HG02970 (cell line): ENCODE data around the gene NOL4L.
"Not testable (repeated sequence)": the region's sequence is repeated elsewhere in the genome, so short reads cannot be mapped to it uniquely, and the experiment has no call there.

Source experiments
- ATAC-seq: cut with Tn5 transposase; IDR thresholded peaks from one replicate; pipeline ENCODE4 v1.9.1; 2021; ENCODE audit warnings: mild to moderate bottlenecking, moderate library complexity, moderate number of reproducible peaks; ENCODE audit not compliant: unreplicated experiment, low FRiP score

Gene NOL4L

GRCh38 chr20:32598606-32599005, 13.5 kb upstream of the NOL4L start:
- no peak for ATAC-seq

DNA sequence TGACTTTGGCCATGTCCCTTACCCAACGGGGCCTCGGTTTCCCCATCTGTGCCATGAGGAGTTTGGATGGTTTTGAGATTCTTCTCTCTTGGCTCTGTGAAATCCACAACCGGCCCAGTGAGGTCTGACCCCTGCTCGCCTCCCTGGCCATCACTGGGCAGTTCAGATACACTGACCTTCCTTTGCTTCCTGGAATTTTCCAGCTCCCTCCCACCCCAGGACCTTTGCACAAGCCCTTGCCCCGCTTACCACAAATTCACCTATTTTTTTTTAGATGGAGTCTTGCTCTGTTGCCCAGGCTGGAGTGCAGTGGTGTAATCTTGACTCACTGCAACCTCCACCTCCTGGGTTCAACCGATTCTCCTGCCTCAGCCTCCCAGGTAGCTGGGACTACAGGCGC, 12.6 kb upstream of the NOL4L start:
- ATAC-seq: no peak

- ATAC-seq: no peak
These were observed 11.6 kb upstream of the NOL4L start for GRCh38 chr20:32596681-32597252.

DNA sequence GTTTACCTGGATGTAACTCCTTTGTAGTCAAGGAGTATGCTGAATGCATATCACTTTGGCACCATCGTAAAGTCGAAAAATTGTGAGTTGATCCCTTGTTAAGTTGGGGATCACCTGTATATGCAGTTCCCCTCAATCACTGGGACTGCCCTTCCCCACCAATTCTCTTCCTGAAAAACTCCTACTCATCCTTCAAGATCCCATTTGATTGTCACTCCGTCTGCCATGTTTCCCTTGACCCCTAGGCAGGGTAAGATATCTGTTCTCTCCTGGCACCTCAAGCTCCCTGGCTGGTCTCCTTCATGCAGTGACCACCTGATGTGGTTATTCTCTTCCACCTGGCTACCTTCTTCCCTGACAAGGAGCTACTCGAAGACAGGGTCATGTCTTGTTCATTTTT, 10.0 kb upstream of the NOL4L start:
- ATAC-seq: no peak

DNA sequence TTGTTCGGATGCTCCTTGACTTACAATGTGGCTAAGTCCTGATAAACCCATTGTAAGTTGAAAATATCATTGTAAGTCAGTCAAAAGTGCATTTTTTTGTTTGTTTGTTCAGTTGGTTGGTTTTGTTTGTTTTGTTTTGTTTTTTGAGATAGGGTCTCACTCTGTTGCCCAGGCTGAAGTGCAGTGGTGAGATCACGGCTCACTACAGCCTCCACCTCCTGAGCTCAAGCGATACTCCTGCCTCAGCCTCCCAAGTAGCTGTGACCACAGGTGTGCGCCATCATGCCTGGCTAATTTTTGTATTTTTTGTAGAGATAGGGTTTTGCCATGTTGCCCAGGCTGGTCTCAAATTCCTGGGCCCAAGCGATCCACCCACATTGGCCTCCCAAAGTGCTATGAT, 9.5 kb upstream of the NOL4L start:
- ATAC-seq: not testable (repeated sequence)

DNA sequence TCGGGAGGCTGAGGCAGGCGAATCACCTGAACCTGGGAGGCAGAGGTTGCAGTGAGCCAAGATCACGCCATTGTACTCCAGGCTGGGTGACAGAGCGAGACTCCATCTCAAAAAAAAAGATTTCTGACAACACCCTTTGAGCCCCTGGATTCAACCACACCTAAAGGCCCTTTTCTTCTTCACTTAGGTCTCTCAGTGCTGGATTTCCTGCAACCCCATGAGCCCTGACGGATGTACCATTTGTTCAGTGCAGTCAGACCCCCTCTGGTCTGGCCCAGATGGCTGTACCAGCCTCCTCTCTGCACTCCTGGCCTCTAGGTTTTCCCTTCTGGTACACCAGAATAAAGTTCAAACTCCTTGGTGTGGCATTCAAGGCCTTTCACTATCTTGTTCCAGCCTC, 9.1 kb upstream of the NOL4L start:
- no peak for ATAC-seq

- ATAC-seq: not testable (repeated sequence)
These were observed 7.5 kb upstream of the NOL4L start for GRCh38 chr20:32592616-32593015.

DNA sequence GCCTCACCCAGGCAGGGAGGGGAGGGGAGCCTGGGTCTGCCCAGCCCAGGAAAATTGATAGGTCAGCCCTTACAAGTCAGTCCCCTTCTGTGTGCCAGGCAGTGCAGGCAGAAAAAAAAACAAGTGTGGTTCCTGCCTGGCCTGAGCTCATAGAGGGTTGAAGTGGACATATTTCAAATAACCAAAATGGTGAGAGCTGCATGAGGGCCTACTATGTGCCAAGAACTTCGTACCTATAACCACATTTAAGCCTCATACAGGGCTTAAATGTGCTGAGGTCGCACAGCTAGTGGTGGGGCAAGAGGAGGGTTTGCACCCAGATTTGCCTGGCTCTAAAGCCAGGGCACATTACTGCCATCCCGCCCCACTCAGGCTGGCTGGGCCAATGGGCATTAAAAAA, 6.9 kb upstream of the NOL4L start:
- no peak for ATAC-seq

- ATAC-seq: no peak
These were observed 4.6 kb upstream of the NOL4L start for GRCh38 chr20:32589769-32590168.

- no peak for ATAC-seq
These were observed 4.1 kb upstream of the NOL4L start for GRCh38 chr20:32589256-32589655.

GRCh38 chr20:32588040-32588439, 2.9 kb upstream of the NOL4L start:
- ATAC-seq: no peak

GRCh38 chr20:32586291-32586690, 1.2 kb upstream of the NOL4L start:
- no peak for ATAC-seq

DNA sequence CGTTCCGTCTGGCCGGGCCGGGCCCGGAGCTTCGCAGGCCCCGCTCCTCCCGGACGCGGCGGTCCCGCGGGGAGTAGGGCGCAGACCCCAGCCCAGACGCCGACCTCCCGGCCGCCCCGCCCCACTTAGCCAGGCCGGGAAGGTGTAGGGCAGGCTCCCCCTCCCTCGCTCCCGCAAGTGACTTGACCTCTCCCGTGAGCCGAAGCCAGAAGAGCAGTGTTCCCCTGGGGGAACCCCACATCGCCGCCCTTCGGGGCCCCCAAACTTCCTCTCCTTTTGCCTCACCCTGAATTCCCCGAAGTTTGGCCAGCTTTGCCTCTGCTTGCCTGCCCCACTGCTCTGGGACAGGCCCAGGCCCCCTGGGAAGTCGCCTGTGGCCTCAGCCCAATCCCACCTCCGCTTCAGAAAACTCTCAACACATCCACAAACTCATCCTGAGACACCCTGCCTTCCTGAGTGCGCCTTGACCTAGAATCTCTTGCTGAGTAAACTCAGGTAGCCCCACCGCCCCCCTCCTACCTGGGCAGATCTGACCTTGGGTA, 524 bp upstream of the NOL4L start:
- ATAC-seq: no peak

DNA sequence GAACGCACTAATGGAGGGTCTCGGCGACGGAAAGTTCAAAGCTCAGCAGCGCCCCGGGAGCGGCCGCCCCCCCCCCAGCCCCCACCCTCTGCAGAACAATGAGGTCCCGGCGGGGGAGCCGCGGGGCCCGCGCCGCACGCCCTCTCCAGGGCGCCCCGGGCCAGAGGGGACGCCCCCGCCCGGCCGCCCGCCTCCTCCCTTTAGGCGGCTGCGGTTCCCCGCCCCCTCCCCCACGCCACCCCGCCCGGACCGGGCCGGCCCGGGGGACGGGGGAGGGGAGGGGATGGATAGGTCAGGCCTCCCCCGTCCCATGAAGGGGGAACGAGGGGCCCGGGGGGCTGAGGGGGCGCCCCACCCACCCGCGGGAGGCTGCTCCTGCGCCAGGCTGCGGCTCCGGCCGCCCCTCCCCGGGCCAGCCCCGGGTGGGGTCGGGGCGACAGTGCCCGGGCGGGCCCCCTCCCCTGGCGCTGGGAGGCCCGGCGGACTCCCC, 1.5 kb downstream of the NOL4L start:
- no peak for ATAC-seq

- ATAC-seq: no peak
These were observed 2.2 kb downstream of the NOL4L start for GRCh38 chr20:32582659-32583580.

DNA sequence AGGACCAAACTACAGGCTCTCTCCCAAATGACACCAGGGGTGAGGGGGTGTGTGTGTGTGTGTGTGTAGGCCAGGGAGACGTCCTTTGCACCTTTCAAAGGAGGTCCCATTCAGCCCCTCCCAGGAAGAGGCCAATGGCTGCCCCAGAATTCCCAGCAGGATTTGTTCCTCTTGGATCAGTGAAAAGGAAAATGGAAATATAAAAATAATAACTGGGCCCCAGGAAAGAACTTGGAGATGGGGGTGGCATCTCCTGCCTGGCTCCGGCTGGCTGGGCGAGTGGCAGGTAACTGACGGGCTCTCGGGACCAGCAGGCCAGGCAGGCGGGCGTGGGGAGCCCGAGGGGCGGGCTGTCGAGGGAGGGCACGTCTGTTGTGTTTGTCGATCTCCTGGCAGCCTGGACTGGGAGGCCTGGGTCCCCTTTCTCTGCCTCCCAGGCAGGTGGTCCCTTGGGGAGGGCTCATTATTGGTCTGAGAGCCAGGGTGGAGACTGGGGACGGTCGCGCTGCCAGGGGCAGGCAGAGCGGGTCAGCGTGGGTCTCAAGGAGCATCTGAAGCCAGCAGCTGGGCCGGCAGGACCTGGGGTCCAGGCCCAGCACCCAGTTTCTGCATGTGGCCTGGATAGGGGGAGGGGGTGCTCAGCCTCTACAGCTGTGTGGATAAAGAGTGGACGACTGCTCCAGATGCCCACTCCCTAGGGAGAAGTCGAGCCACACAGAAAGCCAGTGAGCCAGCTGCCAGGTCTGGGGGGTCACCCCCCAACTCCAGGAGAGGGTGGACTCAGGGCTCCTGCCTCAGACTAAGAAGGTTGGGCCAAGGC, 3.1 kb downstream of the NOL4L start:
- ATAC-seq: no peak

DNA sequence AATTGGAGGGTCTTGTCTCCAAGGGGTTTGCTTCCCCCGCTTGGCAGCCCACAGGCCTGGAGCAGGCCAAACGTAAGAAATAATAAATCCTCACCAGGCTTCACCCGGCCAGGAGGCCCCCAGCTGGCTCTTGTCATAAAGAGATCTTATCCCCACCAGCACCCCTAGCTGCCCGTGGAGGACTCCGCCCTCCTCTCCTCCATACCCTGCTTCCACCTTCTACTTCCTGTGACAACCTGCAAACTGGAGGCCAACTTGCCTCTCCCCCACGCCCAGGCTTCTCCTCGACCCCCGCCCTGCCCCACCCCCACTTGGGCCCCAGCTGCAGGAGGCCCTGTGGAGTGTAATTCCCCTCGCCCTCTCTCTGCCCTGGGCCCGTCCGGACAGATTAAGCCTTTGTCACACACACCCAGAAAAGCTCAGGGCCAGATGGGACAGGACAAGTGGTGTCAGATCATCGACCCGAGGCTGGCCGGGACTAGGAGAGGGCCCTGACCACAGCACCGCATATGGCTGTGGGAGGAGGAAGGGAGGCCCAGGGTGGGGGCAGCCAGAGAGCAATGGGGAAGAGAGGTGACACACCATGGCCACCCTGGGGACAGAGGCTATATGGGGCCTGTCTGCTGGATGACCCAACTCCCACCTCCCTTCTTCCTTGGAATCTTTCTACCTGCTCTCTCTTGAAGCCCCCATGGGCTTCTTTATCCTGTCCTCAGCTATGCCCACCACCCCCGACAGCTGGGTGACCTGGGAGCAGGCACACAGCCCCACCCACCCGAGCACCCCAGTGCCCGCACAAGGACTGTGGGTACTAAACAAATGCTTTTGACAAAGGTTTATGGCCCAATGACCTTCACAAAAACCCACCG, 3.9 kb downstream of the NOL4L start:
- ATAC-seq: no peak

GRCh38 chr20:32580219-32580969, 4.7 kb downstream of the NOL4L start:
- ATAC-seq: no peak

GRCh38 chr20:32578840-32579390, 6.2 kb downstream of the NOL4L start:
- no peak for ATAC-seq
